ENCODE measurements around the gene ST6GALNAC2. TPM values are rescaled to one million over a fixed set of nuclear protein-coding genes. Genes with fewer than 3 reads are reported as not detected.

The ST6GALNAC2 gene
- 1.5 to 3.0 TPM (median 2.8 TPM) in 3 replicates for total RNA-seq
- long read RNA-seq, partial matches to known transcripts = 0 of 2 reads
- long read RNA-seq, other reads (novel, unspliced or antisense) = 2 of 2 reads

GRCh38 chr17:76585649-76586593 lies at the start of gene ST6GALNAC2:
TSS of gene ST6GALNAC2 (minus strand) at chr17:76585860. CDS start at chr17:76585808, 52 bp downstream.
- no peaks in the 10 kb centered on the region for H3K36me3 Mint-ChIP-seq (ENCODE audit: low read depth)
- H3K27me3 Mint-ChIP-seq (ENCODE audit: low read depth) = peaks cover 10% of the 10 kb centered on the region
- TF ChIP-seq, protein P1, sequence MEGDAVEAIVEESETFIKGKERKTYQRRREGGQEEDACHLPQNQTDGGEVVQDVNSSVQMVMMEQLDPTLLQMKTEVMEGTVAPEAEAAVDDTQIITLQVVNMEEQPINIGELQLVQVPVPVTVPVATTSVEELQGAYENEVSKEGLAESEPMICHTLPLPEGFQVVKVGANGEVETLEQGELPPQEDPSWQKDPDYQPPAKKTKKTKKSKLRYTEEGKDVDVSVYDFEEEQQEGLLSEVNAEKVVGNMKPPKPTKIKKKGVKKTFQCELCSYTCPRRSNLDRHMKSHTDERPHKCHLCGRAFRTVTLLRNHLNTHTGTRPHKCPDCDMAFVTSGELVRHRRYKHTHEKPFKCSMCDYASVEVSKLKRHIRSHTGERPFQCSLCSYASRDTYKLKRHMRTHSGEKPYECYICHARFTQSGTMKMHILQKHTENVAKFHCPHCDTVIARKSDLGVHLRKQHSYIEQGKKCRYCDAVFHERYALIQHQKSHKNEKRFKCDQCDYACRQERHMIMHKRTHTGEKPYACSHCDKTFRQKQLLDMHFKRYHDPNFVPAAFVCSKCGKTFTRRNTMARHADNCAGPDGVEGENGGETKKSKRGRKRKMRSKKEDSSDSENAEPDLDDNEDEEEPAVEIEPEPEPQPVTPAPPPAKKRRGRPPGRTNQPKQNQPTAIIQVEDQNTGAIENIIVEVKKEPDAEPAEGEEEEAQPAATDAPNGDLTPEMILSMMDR (IDR thresholded peaks at IDR 0.05) = peak; percentile 56
- no peaks in the 10 kb centered on the region for H3K9me3 Mint-ChIP-seq (ENCODE audit: low read depth)
- H3K4me1 Mint-ChIP-seq (ENCODE audit: low read depth) = peaks cover 14% of the 10 kb centered on the region
- H3K27ac Mint-ChIP-seq (ENCODE audit: unreplicated experiment) = no peak within 1 kb of the TSS
- peak within 1 kb of the TSS; percentile 64 for H3K4me3 Mint-ChIP-seq (ENCODE audit: unreplicated experiment)
- no peak for DNase-seq (ENCODE audit: low spot score)

GRCh38 chr17:76635039-76635438 lies 49.4 kb upstream of the ST6GALNAC2 start:
- Mint-ChIP-seq H3K4me1 (ENCODE audit: low read depth) (peaks cover 15% of the 10 kb centered on the region), H3K4me3 (ENCODE audit: unreplicated experiment) (no peak overlapping the region)
- no peak for DNase-seq (ENCODE audit: low spot score)

DNA sequence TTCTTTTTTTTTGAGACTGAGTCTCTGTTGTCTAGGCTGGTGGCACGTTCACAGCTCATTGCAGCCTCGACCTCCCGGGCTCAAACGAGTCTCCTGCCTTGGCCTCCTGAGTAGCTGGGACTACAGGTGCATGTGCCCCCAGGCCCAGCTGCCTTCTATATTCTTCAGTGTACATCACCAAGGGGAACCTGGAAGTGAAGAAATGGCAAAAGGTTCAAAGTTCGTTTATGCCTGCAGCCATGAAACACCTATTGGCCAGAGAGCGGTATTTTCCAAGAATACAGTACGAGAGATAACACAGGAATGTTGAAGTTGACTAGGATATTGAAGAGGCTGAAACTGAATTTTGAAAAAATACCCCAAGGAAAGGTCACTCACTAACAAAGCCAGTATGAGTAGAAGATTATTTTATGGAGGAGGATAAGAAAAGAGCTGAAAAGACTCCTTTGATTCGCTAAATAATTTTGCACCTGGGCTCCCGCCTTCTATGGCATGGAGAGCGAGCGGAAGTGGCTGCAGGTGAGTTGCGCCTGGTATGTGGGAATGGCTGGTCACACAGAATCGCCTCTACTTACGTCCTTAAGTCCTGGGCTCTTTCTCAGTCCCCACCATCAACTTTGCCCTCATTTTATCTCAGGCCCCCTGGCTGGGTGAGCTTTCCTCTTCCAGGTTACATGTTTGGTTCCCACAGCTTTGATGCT lies 48.1 kb upstream of the ST6GALNAC2 start:
- no peaks in the 10 kb centered on the region for H3K9me3 Mint-ChIP-seq (ENCODE audit: low read depth)
- H3K27me3 Mint-ChIP-seq (ENCODE audit: low read depth) = peaks cover 2% of the 10 kb centered on the region
- H3K4me3 Mint-ChIP-seq (ENCODE audit: unreplicated experiment) = no peak overlapping the region
- TF ChIP-seq, protein P1 (IDR thresholded peaks at IDR 0.05) = no peak
- H3K27ac Mint-ChIP-seq (ENCODE audit: unreplicated experiment) = no peak overlapping the region
- DNase-seq (ENCODE audit: low spot score) = no peak
- no peaks in the 10 kb centered on the region for H3K36me3 Mint-ChIP-seq (ENCODE audit: low read depth)
- H3K4me1 Mint-ChIP-seq (ENCODE audit: low read depth) = peaks cover 15% of the 10 kb centered on the region

More at GRCh38 chr17:76635039-76635438, 49.4 kb upstream of the ST6GALNAC2 start:
- Mint-ChIP-seq H3K36me3 (ENCODE audit: low read depth) (no peaks in the 10 kb centered on the region), H3K27ac (ENCODE audit: unreplicated experiment) (no peak overlapping the region), H3K27me3 (ENCODE audit: low read depth) (no peaks in the 10 kb centered on the region), H3K9me3 (ENCODE audit: low read depth) (no peaks in the 10 kb centered on the region)
- TF ChIP-seq, protein P1 (IDR thresholded peaks at IDR 0.05) = no peak

GRCh38 chr17:76631821-76632565 lies 46.3 kb upstream of the ST6GALNAC2 start:
- TF ChIP-seq, protein P1 (IDR thresholded peaks at IDR 0.05) = no peak

More at GRCh38 chr17:76631821-76632565, 46.3 kb upstream of the ST6GALNAC2 start:
- Mint-ChIP-seq H3K9me3 (ENCODE audit: low read depth) (no peaks in the 10 kb centered on the region), H3K27me3 (ENCODE audit: low read depth) (peaks cover 2% of the 10 kb centered on the region), H3K4me1 (ENCODE audit: low read depth) (peaks cover 15% of the 10 kb centered on the region), H3K27ac (ENCODE audit: unreplicated experiment) (no peak overlapping the region), H3K36me3 (ENCODE audit: low read depth) (no peaks in the 10 kb centered on the region), H3K4me3 (ENCODE audit: unreplicated experiment) (no peak overlapping the region)
- DNase-seq (ENCODE audit: low spot score) = no peak

Data from chondrocyte (in vitro differentiated cells).